ENCODE data around the gene ERC2. TPM values are rescaled to one million over a fixed set of nuclear protein-coding genes. Genes with fewer than 3 reads are reported as not detected.
A peak's percentile ranks its signal among the peaks of the same experiment; 100 is the strongest.

The ERC2 gene
- total RNA-seq, 2 donors from 2014 or later = 16.1 to 22.8 TPM

- Mint-ChIP-seq H3K9me3 (no peaks in the 10 kb centered on the region), H3K27ac (peak overlapping the region; percentile 38), H3K4me1 (peaks cover 32% of the 10 kb centered on the region), H3K27me3 (ENCODE audit: insufficient read depth) (no peaks in the 10 kb centered on the region), H3K36me3 (ENCODE audit: low read depth) (no peaks in the 10 kb centered on the region), H3K4me3 (no peak overlapping the region)
- Histone ChIP-seq H3K27ac (ENCODE audit: low read depth, low read length) (no peak overlapping the region), H3K9ac (ENCODE audit: extremely low read depth, low read length, poor library complexity, severe bottlenecking) (no peak overlapping the region), H3K9me3 (ENCODE audit: control insufficient read depth, low read length) (no peaks in the 10 kb centered on the region), H3K36me3 (ENCODE audit: control insufficient read depth, insufficient read depth, low read length) (no peaks in the 10 kb centered on the region), H3K27me3 (ENCODE audit: control insufficient read depth, insufficient read depth, low read length, poor library complexity, severe bottlenecking) (no peaks in the 10 kb centered on the region), H3K4me3 (ENCODE audit: low read length) (no peak overlapping the region), H3K4me1 (ENCODE audit: control insufficient read depth, insufficient read depth, low read length) (peaks cover 5% of the 10 kb centered on the region)
- TF ChIP-seq, protein P1, sequence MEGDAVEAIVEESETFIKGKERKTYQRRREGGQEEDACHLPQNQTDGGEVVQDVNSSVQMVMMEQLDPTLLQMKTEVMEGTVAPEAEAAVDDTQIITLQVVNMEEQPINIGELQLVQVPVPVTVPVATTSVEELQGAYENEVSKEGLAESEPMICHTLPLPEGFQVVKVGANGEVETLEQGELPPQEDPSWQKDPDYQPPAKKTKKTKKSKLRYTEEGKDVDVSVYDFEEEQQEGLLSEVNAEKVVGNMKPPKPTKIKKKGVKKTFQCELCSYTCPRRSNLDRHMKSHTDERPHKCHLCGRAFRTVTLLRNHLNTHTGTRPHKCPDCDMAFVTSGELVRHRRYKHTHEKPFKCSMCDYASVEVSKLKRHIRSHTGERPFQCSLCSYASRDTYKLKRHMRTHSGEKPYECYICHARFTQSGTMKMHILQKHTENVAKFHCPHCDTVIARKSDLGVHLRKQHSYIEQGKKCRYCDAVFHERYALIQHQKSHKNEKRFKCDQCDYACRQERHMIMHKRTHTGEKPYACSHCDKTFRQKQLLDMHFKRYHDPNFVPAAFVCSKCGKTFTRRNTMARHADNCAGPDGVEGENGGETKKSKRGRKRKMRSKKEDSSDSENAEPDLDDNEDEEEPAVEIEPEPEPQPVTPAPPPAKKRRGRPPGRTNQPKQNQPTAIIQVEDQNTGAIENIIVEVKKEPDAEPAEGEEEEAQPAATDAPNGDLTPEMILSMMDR (conservative IDR thresholded peaks at IDR 0.05) = no peak
- DNase-seq = no peak
Observed at GRCh38 chr3:56356808-56357207, 111.5 kb downstream of the ERC2 start.

- TF ChIP-seq, protein P1 (conservative IDR thresholded peaks at IDR 0.05) = no peak
- 74 to 84% methylated on average over 7 of the region's 7 CpGs for WGBS, 2 experiments (ENCODE audit: insufficient coverage in 1 of 2, insufficient read length in 1 of 2)
Observed at GRCh38 chr3:56355570-56356185, 112.6 kb downstream of the ERC2 start.

GRCh38 chr3:56351537-56351936 is 116.7 kb downstream of the ERC2 start:
- H3K4me3 ChIP-seq (ENCODE audit: low read length) = no peak overlapping the region
- no peaks in the 10 kb centered on the region for H3K27me3 ChIP-seq (ENCODE audit: control insufficient read depth, insufficient read depth, low read length, poor library complexity, severe bottlenecking)
- Mint-ChIP-seq H3K4me1 (peaks cover 17% of the 10 kb centered on the region), H3K27me3 (ENCODE audit: insufficient read depth) (no peaks in the 10 kb centered on the region), H3K36me3 (ENCODE audit: low read depth) (no peaks in the 10 kb centered on the region), H3K9me3 (no peaks in the 10 kb centered on the region), H3K4me3 (no peak overlapping the region), H3K27ac (no peak overlapping the region)
- DNase-seq = no peak
- H3K36me3 ChIP-seq (ENCODE audit: control insufficient read depth, insufficient read depth, low read length) = no peaks in the 10 kb centered on the region
- no peak overlapping the region for H3K27ac ChIP-seq (ENCODE audit: low read depth, low read length)
- 80 to 94% methylated on average over 1 of the region's 1 CpG for WGBS, 2 experiments (ENCODE audit: insufficient coverage in 1 of 2, insufficient read length in 1 of 2)
- TF ChIP-seq, protein P1 (conservative IDR thresholded peaks at IDR 0.05) = no peak
- H3K4me1 ChIP-seq (ENCODE audit: control insufficient read depth, insufficient read depth, low read length) = peaks cover 5% of the 10 kb centered on the region
- no peaks in the 10 kb centered on the region for H3K9me3 ChIP-seq (ENCODE audit: control insufficient read depth, low read length)
- H3K9ac ChIP-seq (ENCODE audit: extremely low read depth, low read length, poor library complexity, severe bottlenecking) = no peak overlapping the region

More at GRCh38 chr3:56355570-56356185, 112.6 kb downstream of the ERC2 start:
- Histone ChIP-seq H3K4me1 (ENCODE audit: control insufficient read depth, insufficient read depth, low read length) (peaks cover 5% of the 10 kb centered on the region), H3K9ac (ENCODE audit: extremely low read depth, low read length, poor library complexity, severe bottlenecking) (no peak overlapping the region), H3K9me3 (ENCODE audit: control insufficient read depth, low read length) (no peaks in the 10 kb centered on the region), H3K4me3 (ENCODE audit: low read length) (no peak overlapping the region), H3K36me3 (ENCODE audit: control insufficient read depth, insufficient read depth, low read length) (no peaks in the 10 kb centered on the region), H3K27me3 (ENCODE audit: control insufficient read depth, insufficient read depth, low read length, poor library complexity, severe bottlenecking) (no peaks in the 10 kb centered on the region), H3K27ac (ENCODE audit: low read depth, low read length) (no peak overlapping the region)
- H3K27me3 Mint-ChIP-seq (ENCODE audit: insufficient read depth) = no peaks in the 10 kb centered on the region
- peaks cover 32% of the 10 kb centered on the region for H3K4me1 Mint-ChIP-seq
- peak overlapping the region; percentile 76 for H3K27ac Mint-ChIP-seq
- H3K36me3 Mint-ChIP-seq (ENCODE audit: low read depth) = no peaks in the 10 kb centered on the region
- DNase-seq = peak; percentile 83
- no peaks in the 10 kb centered on the region for H3K9me3 Mint-ChIP-seq
- no peak overlapping the region for H3K4me3 Mint-ChIP-seq
